Peyer's patch (tissue), 4 donors: Measurements from ENCODE around the gene DACH1.

Experiments
- POLR2A ChIP-seq, 2 donors: fragments of 450-650 bp; IDR thresholded peaks; one replicate each; pipeline ENCODE4 v1.5.1; 2017; ENCODE audit warnings: antibody characterized with exemption in 2 of 2, mild to moderate bottlenecking in 2 of 2, moderate library complexity in 2 of 2
- TF ChIP-seq, protein P1 (sequence below), 6 experiments: fragments of 450-650 bp in 4 of 6; fragments of 200-600 bp in 2 of 6; sonication (generic) in 1 of 6; IDR thresholded peaks; one replicate each; pipeline ENCODE4 v1.5.1; 2017 to 2019; ENCODE audit warnings: antibody characterized with exemption in 6 of 6, mild to moderate bottlenecking in 3 of 6, moderate library complexity in 1 of 6

DNA sequence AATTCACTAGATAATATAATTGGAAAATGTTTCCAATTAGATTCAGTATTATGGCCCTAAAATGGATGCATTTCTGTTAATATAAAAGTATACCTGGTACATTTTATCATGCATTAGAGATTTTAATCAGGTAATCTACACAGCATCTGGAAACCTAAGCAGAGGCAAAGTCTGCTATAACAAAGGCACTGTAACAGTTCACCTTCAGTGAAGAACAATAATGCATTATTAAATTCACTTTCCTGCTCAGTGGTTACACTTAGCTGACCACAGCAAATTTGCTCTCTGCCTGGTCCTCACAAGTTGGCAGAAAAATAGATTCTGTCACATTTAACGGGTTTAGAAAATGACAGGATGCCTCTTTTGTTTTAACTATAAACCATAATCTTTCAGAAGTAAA, 326.9 kb downstream of the DACH1 start:
- TF ChIP-seq, protein P1, sequence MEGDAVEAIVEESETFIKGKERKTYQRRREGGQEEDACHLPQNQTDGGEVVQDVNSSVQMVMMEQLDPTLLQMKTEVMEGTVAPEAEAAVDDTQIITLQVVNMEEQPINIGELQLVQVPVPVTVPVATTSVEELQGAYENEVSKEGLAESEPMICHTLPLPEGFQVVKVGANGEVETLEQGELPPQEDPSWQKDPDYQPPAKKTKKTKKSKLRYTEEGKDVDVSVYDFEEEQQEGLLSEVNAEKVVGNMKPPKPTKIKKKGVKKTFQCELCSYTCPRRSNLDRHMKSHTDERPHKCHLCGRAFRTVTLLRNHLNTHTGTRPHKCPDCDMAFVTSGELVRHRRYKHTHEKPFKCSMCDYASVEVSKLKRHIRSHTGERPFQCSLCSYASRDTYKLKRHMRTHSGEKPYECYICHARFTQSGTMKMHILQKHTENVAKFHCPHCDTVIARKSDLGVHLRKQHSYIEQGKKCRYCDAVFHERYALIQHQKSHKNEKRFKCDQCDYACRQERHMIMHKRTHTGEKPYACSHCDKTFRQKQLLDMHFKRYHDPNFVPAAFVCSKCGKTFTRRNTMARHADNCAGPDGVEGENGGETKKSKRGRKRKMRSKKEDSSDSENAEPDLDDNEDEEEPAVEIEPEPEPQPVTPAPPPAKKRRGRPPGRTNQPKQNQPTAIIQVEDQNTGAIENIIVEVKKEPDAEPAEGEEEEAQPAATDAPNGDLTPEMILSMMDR (IDR thresholded peaks at IDR 0.05), result no peak
- no peak for TF ChIP-seq POLR2A (IDR thresholded peaks at IDR 0.05)
